B cell (primary cell): ENCODE results near the gene TIMM8A. TPM values are rescaled to one million over a fixed set of nuclear protein-coding genes. Genes with fewer than 3 reads are reported as not detected.

Experiments used
- ATAC-seq: fragments of 200-7000 bp; cut with Tn5 transposase; one replicate; pipeline ENCODE4 v1.10.0; 2021; ENCODE audit warnings: low read depth, mild to moderate bottlenecking, moderate number of reproducible peaks, moderate library complexity
- CTCF ChIA-PET: fragments of 350-600 bp; sonication (Branson Sonifier 250); formaldehyde crosslinking; loops from one replicate; lab custom pipeline; 2021; ENCODE audit warnings: antibody characterized with exemption, inconsistent platforms; lab: Charles Lee
- POLR2A ChIA-PET: fragments of 350-600 bp; sonication (Branson Sonifier 250); formaldehyde crosslinking; loops from one replicate; lab custom pipeline; 2021; ENCODE audit warnings: antibody characterized with exemption; lab: Charles Lee
- DNase-seq: peaks from one replicate; pipeline ENCODE4 v3.0.0; 2013
- H2AFZ ChIP-seq: 2 replicates; pipeline ENCODE4 v1.6.1; 2012; ENCODE audit warnings: mild to moderate bottlenecking, low read depth, low read length; ENCODE audit not compliant: insufficient read depth, poor library complexity, severe bottlenecking
- H3K27ac ChIP-seq, 2 donors: 1 replicate in 1 of 2; 2 replicates in 1 of 2; pipeline ENCODE4 v1.5.1; 2012 to 2013; ENCODE audit warnings: low read length in 2 of 2, mild to moderate bottlenecking in 2 of 2, moderate library complexity in 1 of 2
- H3K27me3 ChIP-seq, 4 experiments: fragments of 200-600 bp in 1 of 4; sonication (generic) in 1 of 4; replicated peaks in 1 of 4; 1 replicate in 2 of 4; 2 replicates in 2 of 4; pipeline versions ENCODE4 v1.6.1 to v1.7.0; 2013 to 2016; ENCODE audit warnings: low read length in 3 of 4, mild to moderate bottlenecking in 2 of 4, mixed read lengths in 1 of 4, moderate library complexity in 1 of 4; ENCODE audit not compliant: insufficient read depth in 4 of 4, control insufficient read depth in 3 of 4; ENCODE audit errors: control extremely low read depth in 1 of 4
- H3K36me3 ChIP-seq, 2 experiments: replicated peaks in 1 of 2; 1 replicate in 1 of 2; 2 replicates in 1 of 2; pipeline versions ENCODE4 v1.6.1 to v1.7.1; 2013; ENCODE audit warnings: low read length in 1 of 2; ENCODE audit not compliant: insufficient read depth in 2 of 2, control insufficient read depth in 1 of 2; ENCODE audit errors: control extremely low read depth in 1 of 2, extremely low read depth in 1 of 2
- H3K4me1 ChIP-seq, 2 donors: fragments of 200-600 bp in 1 of 2; sonication (generic) in 1 of 2; 1 replicate in 1 of 2; 2 replicates in 1 of 2; pipeline versions ENCODE4 v1.5.1 to v1.6.1; 2013 to 2017; ENCODE audit warnings: low read length in 2 of 2; ENCODE audit not compliant: control insufficient read depth in 2 of 2, insufficient read depth in 2 of 2
- H3K4me2 ChIP-seq: replicated peaks from 2 replicates; pipeline ENCODE3; 2012; ENCODE audit warnings: mild to moderate bottlenecking, low read depth, low read length; ENCODE audit not compliant: poor library complexity, severe bottlenecking
- H3K4me3 ChIP-seq, 5 experiments: fragments of 200-600 bp in 1 of 5; sonication (generic) in 1 of 5; 1 replicate in 3 of 5; 2 replicates in 2 of 5; pipeline versions ENCODE4 v1.5.1 to v1.7.0; 2011 to 2016; ENCODE audit warnings: low read length in 4 of 5, mild to moderate bottlenecking in 4 of 5, low read depth in 2 of 5, control low read depth in 1 of 5, moderate library complexity in 1 of 5; ENCODE audit not compliant: insufficient read depth in 1 of 5; ENCODE audit errors: control extremely low read depth in 1 of 5, extremely low read depth in 1 of 5
- H3K79me2 ChIP-seq: fragments of 200-600 bp; sonication (generic); one replicate; pipeline ENCODE4 v1.6.0; 2016; ENCODE audit warnings: low read length; ENCODE audit not compliant: control insufficient read depth, insufficient read depth
- H3K9ac ChIP-seq: fragments of 200-600 bp; sonication (generic); 2 replicates; pipeline ENCODE4 v1.6.1; 2017; ENCODE audit warnings: mild to moderate bottlenecking, low read length, moderate library complexity
- H3K9me3 ChIP-seq, 3 donors: one replicate each; pipeline versions ENCODE4 v1.6.1 to v1.7.1; 2013; ENCODE audit warnings: low read length in 2 of 3; ENCODE audit not compliant: control insufficient read depth in 2 of 3, insufficient read depth in 1 of 3; ENCODE audit errors: control extremely low read depth in 1 of 3
- H4K20me1 ChIP-seq: 2 replicates; pipeline ENCODE4 v1.6.0; 2012; ENCODE audit warnings: mild to moderate bottlenecking, low read length; ENCODE audit not compliant: insufficient read depth, control insufficient read depth, poor library complexity, severe bottlenecking
- H3K27ac Mint-ChIP-seq: one replicate; pipeline ENCODE4 v1.8.0; 2021; ENCODE audit warnings: mixed read lengths
- H3K27me3 Mint-ChIP-seq: one replicate; pipeline ENCODE4 v1.8.0; 2021; ENCODE audit warnings: mixed read lengths
- H3K4me1 Mint-ChIP-seq: one replicate; pipeline ENCODE4 v1.8.0; 2021; ENCODE audit warnings: mixed read lengths
- H3K4me3 Mint-ChIP-seq: one replicate; pipeline ENCODE4 v1.8.0; 2021; ENCODE audit warnings: mixed read lengths
- H3K9me3 Mint-ChIP-seq: one replicate; pipeline ENCODE4 v1.8.0; 2022; ENCODE audit warnings: mixed read lengths; ENCODE audit not compliant: insufficient read depth
- EZH2 ChIP-seq: IDR thresholded peaks from 2 replicates; pipeline ENCODE4 v1.6.1; 2012; ENCODE audit warnings: borderline replicate concordance, low read depth, mild to moderate bottlenecking, moderate library complexity, low read length; ENCODE audit not compliant: insufficient read depth, poor library complexity, severe bottlenecking
- WGBS: methylation state at CpG from one replicate; pipeline ENCODE4 v1.1.5; 2013; ENCODE audit warnings: missing lambda C conversion rate; ENCODE audit not compliant: insufficient coverage; 5-methylcytosine and 5-hydroxymethylcytosine counted together
- intact Hi-C: fragments of 100-400 bp; cut with micrococcal nuclease; formaldehyde crosslinking; loops from one replicate; pipeline ENCODE4 v1.10.0; 2022
- polyA plus RNA-seq: library from polyadenylated mRNA; depleted of rRNA; stranded (reverse); fragments of >200 nt; gene quantifications from 2 replicates; pipeline ENCODE4 v1.2.3, GENCODE V29; 2012
- small RNA-seq: library from RNA; depleted of rRNA; stranded (forward); fragments of <200 nt; gene quantifications from one replicate; pipeline ENCODE3, GENCODE V24; 2012; ENCODE audit warnings: low replicate concordance, low read depth; ENCODE audit not compliant: insufficient read length
- total RNA-seq, 2 donors: library from RNA; stranded (reverse); fragments of 120-200 nt in 1 of 2; gene quantifications; 1 replicate in 1 of 2; 2 replicates in 1 of 2; pipeline versions ENCODE4 v1.2.3 to v1.2.4, GENCODE V29; 2013 to 2022
- TF ChIP-seq, protein P1 (sequence below): fragments of 200-600 bp; IDR thresholded peaks from one replicate; pipeline ENCODE4 v1.8.0; 2022; ENCODE audit warnings: antibody characterized with exemption, mild to moderate bottlenecking

The TIMM8A gene
- total and polyA plus RNA-seq, 2 donors (not counting 1 experiment from before 2014, with no cell fraction given) = 4.0 to 13.4 TPM

DNA sequence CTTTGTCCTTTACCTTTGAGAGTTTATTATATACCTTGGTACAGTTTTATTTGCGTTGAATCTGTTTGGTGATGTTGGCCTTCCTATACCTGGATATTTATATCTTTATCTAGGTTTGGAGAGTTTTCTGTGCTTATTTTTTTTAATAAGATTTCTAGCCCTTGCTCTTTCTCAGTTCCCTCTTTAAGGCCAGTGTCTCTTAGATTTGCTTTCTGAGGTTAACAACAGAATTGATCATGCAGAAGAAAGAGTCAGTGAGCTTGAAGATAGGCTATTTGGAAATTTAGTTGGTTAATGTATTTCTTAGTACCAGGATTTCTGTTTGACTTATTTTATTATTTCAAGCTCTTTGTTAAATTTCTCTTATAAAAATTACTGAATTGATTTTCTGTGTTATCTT lies 44.8 kb downstream of the TIMM8A start:
- Histone ChIP-seq H3K4me1 (peaks cover 9 to 15% of the 10 kb centered on the region in 2 donors), H3K9me3 (peaks cover 0 to 9% (median 0%) of the 10 kb centered on the region in 3 donors), H4K20me1 (no peaks in the 10 kb centered on the region), H3K27ac (no peak overlapping the region), H3K4me2 (peak overlapping the region; percentile 1), H3K36me3 (no peaks in the 10 kb centered on the region), H3K27me3 (no peaks in the 10 kb centered on the region), H3K79me2 (no peaks in the 10 kb centered on the region), H3K9ac (no peak overlapping the region), H2AFZ (no peak overlapping the region), H3K4me3 (no peak overlapping the region)
- H3K9me3 Mint-ChIP-seq = no peaks in the 10 kb centered on the region
- ChIA-PET POLR2A (no interaction called here), CTCF (interaction anchor here (0.5 to 1.2 kb wide), 2 partner anchors 16 to 407 kb away, joined by 3 read pairs; no protein-coding TSS in a partner anchor)
- H3K4me1 Mint-ChIP-seq = peaks cover 11% of the 10 kb centered on the region
- ATAC-seq (no peak), DNase-seq (peak; percentile 12)
- no peaks in the 10 kb centered on the region for H3K27me3 Mint-ChIP-seq
- intact Hi-C loops = no loop called here
- H3K4me3 Mint-ChIP-seq = no peak overlapping the region
- WGBS = no CpG with 5 or more reads among the region's 1 CpG
- TF ChIP-seq, protein P1, sequence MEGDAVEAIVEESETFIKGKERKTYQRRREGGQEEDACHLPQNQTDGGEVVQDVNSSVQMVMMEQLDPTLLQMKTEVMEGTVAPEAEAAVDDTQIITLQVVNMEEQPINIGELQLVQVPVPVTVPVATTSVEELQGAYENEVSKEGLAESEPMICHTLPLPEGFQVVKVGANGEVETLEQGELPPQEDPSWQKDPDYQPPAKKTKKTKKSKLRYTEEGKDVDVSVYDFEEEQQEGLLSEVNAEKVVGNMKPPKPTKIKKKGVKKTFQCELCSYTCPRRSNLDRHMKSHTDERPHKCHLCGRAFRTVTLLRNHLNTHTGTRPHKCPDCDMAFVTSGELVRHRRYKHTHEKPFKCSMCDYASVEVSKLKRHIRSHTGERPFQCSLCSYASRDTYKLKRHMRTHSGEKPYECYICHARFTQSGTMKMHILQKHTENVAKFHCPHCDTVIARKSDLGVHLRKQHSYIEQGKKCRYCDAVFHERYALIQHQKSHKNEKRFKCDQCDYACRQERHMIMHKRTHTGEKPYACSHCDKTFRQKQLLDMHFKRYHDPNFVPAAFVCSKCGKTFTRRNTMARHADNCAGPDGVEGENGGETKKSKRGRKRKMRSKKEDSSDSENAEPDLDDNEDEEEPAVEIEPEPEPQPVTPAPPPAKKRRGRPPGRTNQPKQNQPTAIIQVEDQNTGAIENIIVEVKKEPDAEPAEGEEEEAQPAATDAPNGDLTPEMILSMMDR = no peak
- TF ChIP-seq EZH2 = no peak
- peak overlapping the region; percentile 15 for H3K27ac Mint-ChIP-seq

Small RNAs within 50 kb of the gene (small RNA-seq; reads per million reads assigned to genes)
- not detected for gene RNU6-934P

Other genes starting within 250 kb of the TIMM8A start
- 0.10 TPM in 1 of 2 replicates, not detected in the other for gene DRP2, start 129.0 kb downstream of the TIMM8A start, total RNA-seq
- gene DRP2, start 129.0 kb downstream of the TIMM8A start, polyA plus RNA-seq = 0.04 TPM in 2 replicates
- not detected in 2 replicates for gene TAF7L, start 57.4 kb downstream of the TIMM8A start, total RNA-seq
- gene TAF7L, start 57.4 kb downstream of the TIMM8A start, polyA plus RNA-seq = 0.07 and 0.10 TPM in 2 replicates
- 235 and 243 TPM in 2 replicates for gene BTK, start 37.4 kb upstream of the TIMM8A start, total RNA-seq
- gene BTK, start 37.4 kb upstream of the TIMM8A start, polyA plus RNA-seq = 157 and 166 TPM in 2 replicates
- gene RPL36A, start 42.3 kb upstream of the TIMM8A start, total RNA-seq = 155 and 156 TPM in 2 replicates
- 2,759 and 3,836 TPM in 2 replicates for gene RPL36A, start 42.3 kb upstream of the TIMM8A start, polyA plus RNA-seq
- gene GLA, start 59.2 kb upstream of the TIMM8A start, total RNA-seq = 22.1 and 27.7 TPM in 2 replicates
- gene GLA, start 59.2 kb upstream of the TIMM8A start, polyA plus RNA-seq = 36.3 and 42.7 TPM in 2 replicates
- gene HNRNPH2, start 59.5 kb upstream of the TIMM8A start, total RNA-seq = 48.4 and 57.1 TPM in 2 replicates
- 9.2 and 24.3 TPM in 2 replicates for gene HNRNPH2, start 59.5 kb upstream of the TIMM8A start, polyA plus RNA-seq
- gene ARMCX4, start 136.7 kb upstream of the TIMM8A start, total RNA-seq = 6.7 and 8.2 TPM in 2 replicates
- gene ARMCX4, start 136.7 kb upstream of the TIMM8A start, polyA plus RNA-seq = 2.1 and 6.8 TPM in 2 replicates
- gene ARMCX1, start 201.8 kb upstream of the TIMM8A start, total RNA-seq = 0.17 TPM in 2 replicates
- gene ARMCX1, start 201.8 kb upstream of the TIMM8A start, polyA plus RNA-seq = 0.27 and 0.92 TPM in 2 replicates